ENCODE data around the gene CFAP61.

The CFAP61 gene

DNA sequence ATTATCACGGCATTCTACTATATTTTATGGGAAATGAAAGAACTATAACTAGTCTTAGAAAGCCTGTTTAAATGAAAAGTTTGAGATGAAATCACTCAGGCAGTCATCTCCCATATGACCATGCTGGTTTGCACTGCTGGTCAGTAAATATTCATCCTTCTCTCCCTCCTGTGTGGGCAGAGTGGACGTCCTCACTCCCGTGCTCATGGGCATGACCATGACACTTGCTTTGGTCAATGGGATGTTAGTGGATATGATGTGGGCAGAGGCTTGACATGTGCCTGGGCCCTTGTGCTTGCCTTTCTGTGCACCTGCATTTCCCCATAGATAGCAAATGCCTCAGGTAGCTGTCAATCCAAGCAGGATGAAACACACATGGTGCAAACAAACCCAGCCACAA is 222.5 kb downstream of the CFAP61 start:
- Histone ChIP-seq H3K27me3 (ENCODE audit: insufficient read depth, low read length) (peaks cover 28% of the 10 kb centered on the region), H3K4me1 (ENCODE audit: control insufficient read depth, insufficient read depth, low read length, unreplicated experiment) (no peaks in the 10 kb centered on the region), H3K79me2 (ENCODE audit: control insufficient read depth, insufficient read depth, low read length, unreplicated experiment) (no peaks in the 10 kb centered on the region), H3K27ac (ENCODE audit: low read depth, low read length) (no peak overlapping the region), H2AFZ (ENCODE audit: low read length, unreplicated experiment) (no peak overlapping the region), H3K4me3 (ENCODE audit: low read depth, low read length) (no peak overlapping the region), H3K36me3 (ENCODE audit: insufficient read depth, low read length) (no peaks in the 10 kb centered on the region)

DNA sequence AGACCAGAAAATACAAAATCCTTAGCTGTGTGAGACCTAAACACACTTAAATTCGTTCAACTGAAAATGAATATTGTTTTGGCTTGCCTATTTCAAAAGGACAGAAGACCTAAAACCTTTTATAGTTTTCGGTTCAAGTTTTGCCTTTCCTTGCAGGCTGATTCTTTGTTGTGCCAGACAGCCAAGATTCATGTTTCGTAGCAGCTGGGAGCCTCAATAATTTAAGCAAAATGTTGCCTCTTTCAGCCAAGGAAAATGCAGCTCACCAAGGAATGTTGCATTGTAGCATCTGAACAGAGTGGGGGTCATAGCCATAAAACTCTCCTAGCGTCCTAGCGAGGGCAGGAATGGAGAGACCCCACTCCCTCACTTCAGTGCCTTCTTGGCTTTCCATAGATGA is 223.3 kb downstream of the CFAP61 start:
- Histone ChIP-seq H3K27ac (ENCODE audit: low read depth, low read length) (no peak overlapping the region), H3K27me3 (ENCODE audit: insufficient read depth, low read length) (peaks cover 28% of the 10 kb centered on the region), H3K4me1 (ENCODE audit: control insufficient read depth, insufficient read depth, low read length, unreplicated experiment) (no peaks in the 10 kb centered on the region), H3K79me2 (ENCODE audit: control insufficient read depth, insufficient read depth, low read length, unreplicated experiment) (no peaks in the 10 kb centered on the region), H3K36me3 (ENCODE audit: insufficient read depth, low read length) (no peaks in the 10 kb centered on the region), H2AFZ (ENCODE audit: low read length, unreplicated experiment) (no peak overlapping the region), H3K4me3 (ENCODE audit: low read depth, low read length) (no peak overlapping the region)

DNA sequence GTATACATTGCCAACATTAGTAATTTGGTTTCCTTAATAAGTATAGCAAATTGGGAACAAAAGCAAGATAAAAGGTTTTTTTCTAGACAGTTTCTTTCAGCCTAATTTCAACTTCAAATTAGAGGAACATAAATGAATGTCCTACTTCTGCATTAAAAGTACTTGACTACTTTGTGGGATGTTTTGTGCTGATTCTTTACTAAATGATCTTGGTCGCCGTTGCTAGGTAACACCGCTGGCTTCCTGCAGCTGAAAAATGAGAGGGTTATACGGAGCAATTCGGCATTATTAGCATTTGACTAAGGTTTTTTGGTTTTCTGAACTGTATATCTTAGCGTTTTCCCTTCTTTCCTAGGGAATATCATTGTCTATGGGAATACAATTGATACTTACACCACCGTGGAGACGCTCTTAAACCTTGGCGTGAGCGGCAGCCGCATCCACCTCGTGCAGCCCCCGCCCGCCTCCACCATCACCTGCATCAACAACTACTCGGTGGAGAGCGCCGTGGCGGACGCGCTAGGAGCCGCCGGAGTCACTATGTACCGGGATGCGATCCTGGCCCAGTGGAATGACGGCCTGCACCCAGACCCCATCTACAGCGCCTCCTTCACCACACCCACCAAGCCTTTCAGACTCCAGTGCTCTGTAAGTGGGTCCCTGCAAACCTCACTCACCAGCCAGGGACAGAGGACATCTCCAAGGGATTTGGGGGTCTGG is 224.6 kb downstream of the CFAP61 start:
- Histone ChIP-seq H2AFZ (ENCODE audit: low read length, unreplicated experiment) (no peak overlapping the region), H3K4me3 (ENCODE audit: low read depth, low read length) (no peak overlapping the region), H3K4me1 (ENCODE audit: control insufficient read depth, insufficient read depth, low read length, unreplicated experiment) (no peaks in the 10 kb centered on the region), H3K36me3 (ENCODE audit: insufficient read depth, low read length) (no peaks in the 10 kb centered on the region), H3K27ac (ENCODE audit: low read depth, low read length) (no peak overlapping the region), H3K27me3 (ENCODE audit: insufficient read depth, low read length) (peaks cover 28% of the 10 kb centered on the region), H3K79me2 (ENCODE audit: control insufficient read depth, insufficient read depth, low read length, unreplicated experiment) (no peaks in the 10 kb centered on the region)

DNA sequence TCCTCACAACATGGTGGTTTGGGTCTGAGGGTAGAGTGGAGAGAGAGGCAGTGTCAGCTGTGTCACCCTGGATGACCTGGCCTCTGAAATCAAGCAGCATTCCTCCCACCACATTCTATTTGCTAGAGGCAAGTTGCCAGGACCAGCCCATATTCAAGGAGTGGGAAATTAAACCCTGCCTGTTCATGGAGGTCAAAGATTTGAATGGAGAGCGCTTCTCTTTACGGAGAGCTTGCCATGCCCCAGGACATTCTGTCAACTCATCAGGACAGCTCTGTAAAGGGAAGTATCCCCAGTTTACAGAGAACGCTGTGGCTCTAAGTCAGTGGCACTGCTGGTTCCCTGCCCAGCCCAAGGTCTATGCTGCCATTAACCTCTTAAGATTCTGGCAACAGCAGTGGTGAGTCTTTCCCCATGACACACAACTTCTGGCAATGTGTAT is 225.6 kb downstream of the CFAP61 start:
- no peaks in the 10 kb centered on the region for H3K36me3 ChIP-seq (ENCODE audit: insufficient read depth, low read length)
- H3K4me1 ChIP-seq (ENCODE audit: control insufficient read depth, insufficient read depth, low read length, unreplicated experiment), result no peaks in the 10 kb centered on the region
- H3K4me3 ChIP-seq (ENCODE audit: low read depth, low read length), result no peak overlapping the region
- H3K27ac ChIP-seq (ENCODE audit: low read depth, low read length), result no peak overlapping the region
- H3K79me2 ChIP-seq (ENCODE audit: control insufficient read depth, insufficient read depth, low read length, unreplicated experiment), result no peaks in the 10 kb centered on the region
- H3K27me3 ChIP-seq (ENCODE audit: insufficient read depth, low read length), result peaks cover 28% of the 10 kb centered on the region
- no peak overlapping the region for H2AFZ ChIP-seq (ENCODE audit: low read length, unreplicated experiment)

DNA sequence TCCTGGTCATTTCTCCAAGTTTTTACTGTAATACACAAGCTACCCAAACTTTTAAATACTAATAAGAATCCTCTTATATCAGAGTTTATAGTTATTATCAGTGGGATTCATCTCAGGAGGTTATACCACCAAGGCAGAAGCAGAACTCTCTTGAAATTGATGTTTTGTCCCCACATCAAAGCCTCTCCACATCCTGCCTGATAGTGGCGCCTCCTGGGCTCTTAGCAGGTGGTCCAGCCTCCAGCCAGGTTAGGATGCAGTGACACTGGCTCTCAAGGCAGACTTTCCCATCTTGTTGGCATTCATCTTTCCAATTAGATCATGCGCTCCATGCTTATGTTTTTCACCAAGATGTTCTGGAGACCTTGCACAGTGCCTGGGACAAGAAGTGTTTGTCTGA is 233.7 kb downstream of the CFAP61 start:
- Histone ChIP-seq H3K27ac (ENCODE audit: low read depth, low read length) (no peak overlapping the region), H3K36me3 (ENCODE audit: insufficient read depth, low read length) (no peaks in the 10 kb centered on the region), H2AFZ (ENCODE audit: low read length, unreplicated experiment) (no peak overlapping the region), H3K79me2 (ENCODE audit: control insufficient read depth, insufficient read depth, low read length, unreplicated experiment) (no peaks in the 10 kb centered on the region), H3K4me1 (ENCODE audit: control insufficient read depth, insufficient read depth, low read length, unreplicated experiment) (no peaks in the 10 kb centered on the region), H3K4me3 (ENCODE audit: low read depth, low read length) (no peak overlapping the region), H3K27me3 (ENCODE audit: insufficient read depth, low read length) (no peaks in the 10 kb centered on the region)

DNA sequence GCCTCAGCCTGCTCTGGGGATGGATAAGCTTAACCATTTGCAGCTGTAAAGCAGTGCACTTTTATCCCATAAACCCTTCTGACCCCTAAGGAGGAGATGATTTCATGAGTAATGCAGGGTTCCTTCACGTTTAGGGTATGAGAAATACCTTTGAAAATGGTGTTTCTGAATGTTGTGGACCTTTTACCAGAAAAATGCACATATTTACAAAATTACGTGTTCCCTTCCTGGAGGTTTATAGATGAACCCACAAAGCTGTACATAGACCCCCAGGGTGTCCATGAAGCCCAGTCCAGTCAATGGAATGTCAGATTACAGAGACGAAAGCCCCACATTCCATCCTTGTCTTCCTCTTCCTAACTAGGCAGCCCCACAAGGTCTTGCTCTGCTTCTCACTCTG is 237.0 kb downstream of the CFAP61 start:
- H3K4me1 ChIP-seq (ENCODE audit: control insufficient read depth, insufficient read depth, low read length, unreplicated experiment), result no peaks in the 10 kb centered on the region
- H3K4me3 ChIP-seq (ENCODE audit: low read depth, low read length), result no peak overlapping the region
- H3K27me3 ChIP-seq (ENCODE audit: insufficient read depth, low read length), result no peaks in the 10 kb centered on the region
- no peaks in the 10 kb centered on the region for H3K36me3 ChIP-seq (ENCODE audit: insufficient read depth, low read length)
- H3K27ac ChIP-seq (ENCODE audit: low read depth, low read length), result no peak overlapping the region
- H2AFZ ChIP-seq (ENCODE audit: low read length, unreplicated experiment), result no peak overlapping the region
- H3K79me2 ChIP-seq (ENCODE audit: control insufficient read depth, insufficient read depth, low read length, unreplicated experiment), result no peaks in the 10 kb centered on the region

DNA sequence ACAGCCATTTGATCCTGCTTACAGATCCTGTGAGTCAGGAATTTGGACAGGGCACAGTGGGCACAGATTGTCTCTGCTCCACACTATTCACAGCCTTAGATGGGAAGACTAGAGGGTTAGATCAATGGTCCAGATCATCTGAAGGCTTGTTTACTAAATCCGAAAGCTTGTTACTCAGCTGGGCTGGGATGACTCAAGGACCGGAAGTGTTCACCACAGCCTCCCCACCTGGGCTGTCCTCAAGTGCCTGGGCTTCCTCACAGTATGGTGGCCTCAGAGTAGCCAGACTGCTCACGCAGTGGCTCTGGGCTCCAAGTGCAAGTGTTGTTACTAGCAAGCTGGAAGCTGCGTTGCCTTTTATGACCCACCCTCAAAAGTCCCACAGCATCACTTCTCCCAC is 240.1 kb downstream of the CFAP61 start:
- Histone ChIP-seq H3K4me1 (ENCODE audit: control insufficient read depth, insufficient read depth, low read length, unreplicated experiment) (no peaks in the 10 kb centered on the region), H2AFZ (ENCODE audit: low read length, unreplicated experiment) (no peak overlapping the region), H3K27me3 (ENCODE audit: insufficient read depth, low read length) (no peaks in the 10 kb centered on the region), H3K36me3 (ENCODE audit: insufficient read depth, low read length) (no peaks in the 10 kb centered on the region), H3K4me3 (ENCODE audit: low read depth, low read length) (no peak overlapping the region), H3K27ac (ENCODE audit: low read depth, low read length) (no peak overlapping the region), H3K79me2 (ENCODE audit: control insufficient read depth, insufficient read depth, low read length, unreplicated experiment) (no peaks in the 10 kb centered on the region)

DNA sequence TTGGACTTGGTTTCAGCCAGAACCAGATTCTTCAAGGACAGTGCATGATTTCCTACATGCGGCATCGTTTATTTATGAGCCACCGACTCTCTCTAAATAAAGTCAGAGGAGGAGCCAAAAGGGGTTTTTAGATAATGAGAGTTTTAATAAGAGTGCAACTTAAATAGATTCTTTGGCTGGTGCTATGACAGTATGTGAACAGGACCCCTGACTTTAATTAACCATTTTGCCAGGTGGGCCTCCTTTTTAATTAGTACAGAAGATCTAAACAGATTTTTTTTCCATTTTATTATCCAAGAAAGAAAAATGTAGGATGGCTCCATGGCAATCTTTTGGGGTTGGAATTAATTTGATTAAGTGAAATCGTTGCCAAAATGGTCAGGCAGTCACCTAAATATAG is 240.8 kb downstream of the CFAP61 start:
- no peak overlapping the region for H2AFZ ChIP-seq (ENCODE audit: low read length, unreplicated experiment)
- no peaks in the 10 kb centered on the region for H3K79me2 ChIP-seq (ENCODE audit: control insufficient read depth, insufficient read depth, low read length, unreplicated experiment)
- no peaks in the 10 kb centered on the region for H3K27me3 ChIP-seq (ENCODE audit: insufficient read depth, low read length)
- no peak overlapping the region for H3K27ac ChIP-seq (ENCODE audit: low read depth, low read length)
- no peaks in the 10 kb centered on the region for H3K36me3 ChIP-seq (ENCODE audit: insufficient read depth, low read length)
- no peak overlapping the region for H3K4me3 ChIP-seq (ENCODE audit: low read depth, low read length)
- no peaks in the 10 kb centered on the region for H3K4me1 ChIP-seq (ENCODE audit: control insufficient read depth, insufficient read depth, low read length, unreplicated experiment)

DNA sequence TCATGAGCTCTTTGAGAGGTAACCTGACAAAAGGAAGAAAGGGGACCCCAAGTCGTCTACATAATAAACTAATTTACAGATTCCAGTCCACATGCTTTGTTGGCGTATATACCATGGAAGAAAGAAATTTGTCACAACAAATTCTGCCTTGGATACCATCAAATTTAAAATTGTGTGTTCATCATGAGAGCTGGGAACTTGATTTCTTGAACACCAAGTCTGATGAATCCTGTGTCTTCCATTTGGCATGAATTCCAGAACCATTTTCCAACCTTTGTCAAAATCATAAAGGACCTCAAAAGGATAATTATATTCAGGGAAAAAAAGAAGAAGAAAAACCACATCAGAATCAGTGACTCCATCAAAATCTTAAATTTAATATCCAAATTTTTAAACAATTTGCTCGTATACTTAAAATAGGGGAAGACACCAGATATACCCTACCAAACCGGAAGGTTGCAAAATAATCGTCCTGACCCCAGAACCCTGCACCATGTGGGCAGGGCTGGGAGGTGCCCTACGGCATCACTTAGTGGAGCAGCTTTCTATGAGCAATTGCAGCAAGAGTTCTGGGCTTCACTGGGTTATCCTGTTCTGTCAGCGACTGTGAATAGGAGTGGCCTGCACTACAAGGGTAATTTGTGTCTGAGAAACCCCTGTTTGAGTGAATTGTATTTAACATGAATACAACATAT is 241.5 kb downstream of the CFAP61 start:
- H2AFZ ChIP-seq (ENCODE audit: low read length, unreplicated experiment), result no peak overlapping the region
- H3K27ac ChIP-seq (ENCODE audit: low read depth, low read length), result no peak overlapping the region
- no peaks in the 10 kb centered on the region for H3K36me3 ChIP-seq (ENCODE audit: insufficient read depth, low read length)
- no peak overlapping the region for H3K4me3 ChIP-seq (ENCODE audit: low read depth, low read length)
- no peaks in the 10 kb centered on the region for H3K4me1 ChIP-seq (ENCODE audit: control insufficient read depth, insufficient read depth, low read length, unreplicated experiment)
- H3K79me2 ChIP-seq (ENCODE audit: control insufficient read depth, insufficient read depth, low read length, unreplicated experiment), result no peaks in the 10 kb centered on the region
- no peaks in the 10 kb centered on the region for H3K27me3 ChIP-seq (ENCODE audit: insufficient read depth, low read length)

DNA sequence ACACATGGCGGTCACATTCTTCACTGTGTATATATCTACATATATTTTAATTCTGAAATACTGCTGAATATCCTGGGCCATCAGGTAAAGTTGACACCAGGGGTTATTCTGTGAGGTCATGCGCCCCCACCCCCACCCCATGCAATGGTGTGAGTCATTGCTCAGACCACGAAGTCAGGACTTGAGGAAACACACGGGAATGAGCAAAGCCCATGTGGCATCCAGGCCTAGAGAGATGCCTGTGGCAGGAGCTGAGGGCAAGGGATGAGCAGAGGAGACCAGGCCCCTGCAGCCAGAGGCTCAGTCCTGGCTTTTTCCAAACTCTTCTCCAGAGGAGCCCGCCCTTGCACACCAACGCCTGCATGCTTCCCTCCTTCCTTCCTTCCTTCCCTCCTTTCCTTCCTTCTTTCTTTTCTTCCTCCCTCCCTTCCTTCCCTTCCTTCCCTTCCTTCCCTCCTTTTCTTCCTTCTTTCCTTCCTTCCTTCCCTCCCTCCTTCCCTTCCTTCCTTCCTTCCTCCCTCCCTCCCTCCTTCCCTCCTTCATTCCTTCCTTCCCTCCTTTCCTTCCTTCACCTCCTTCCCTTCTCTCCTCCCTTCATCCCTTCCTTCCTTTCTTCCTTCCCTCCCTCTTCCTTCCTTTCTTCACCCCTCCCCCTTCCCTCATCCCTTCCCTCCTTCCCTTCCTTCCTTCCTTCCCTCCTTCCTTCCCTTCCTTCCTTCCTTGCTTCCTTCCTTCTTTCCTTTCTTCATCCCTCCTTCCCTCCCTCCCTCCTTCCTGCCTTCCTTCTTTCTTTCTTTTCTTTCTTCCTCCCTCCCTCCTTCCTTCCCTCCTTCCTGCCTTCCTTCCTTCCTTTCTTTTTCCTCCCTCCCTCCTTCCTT is 243.5 kb downstream of the CFAP61 start:
- Histone ChIP-seq H2AFZ (ENCODE audit: low read length, unreplicated experiment) (no peak overlapping the region), H3K27ac (ENCODE audit: low read depth, low read length) (no peak overlapping the region), H3K36me3 (ENCODE audit: insufficient read depth, low read length) (no peaks in the 10 kb centered on the region), H3K4me1 (ENCODE audit: control insufficient read depth, insufficient read depth, low read length, unreplicated experiment) (no peaks in the 10 kb centered on the region), H3K27me3 (ENCODE audit: insufficient read depth, low read length) (no peaks in the 10 kb centered on the region), H3K4me3 (ENCODE audit: low read depth, low read length) (no peak overlapping the region), H3K79me2 (ENCODE audit: control insufficient read depth, insufficient read depth, low read length, unreplicated experiment) (no peaks in the 10 kb centered on the region)

All from ACC112 (cell line).